Measurements from ENCODE around the gene STX1A.
"Not testable (repeated sequence)": the region's sequence is repeated elsewhere in the genome, so short reads cannot be mapped to it uniquely, and the experiment has no call there.

The STX1A gene

DNA sequence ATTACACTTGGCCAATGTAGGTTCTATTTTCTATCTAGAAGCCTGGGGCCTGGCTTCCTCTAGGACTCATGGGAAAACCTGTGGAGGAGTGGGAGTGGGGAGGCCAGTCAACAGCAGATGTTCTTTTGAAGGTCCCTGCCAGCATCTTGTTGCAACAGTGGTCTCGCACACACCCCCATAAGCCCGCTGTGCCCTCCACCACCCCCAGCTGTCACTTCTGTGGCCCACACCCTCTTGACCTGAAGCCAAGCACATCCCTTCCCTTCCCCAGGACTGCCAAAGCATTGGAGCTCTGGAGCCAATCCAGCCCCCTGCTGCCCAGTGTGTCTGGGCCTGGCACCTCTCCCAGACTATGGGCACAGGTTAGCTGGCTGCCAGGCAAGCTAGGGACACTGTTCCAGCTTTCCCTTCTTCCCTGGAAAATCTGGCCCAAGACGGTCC is 1.9 kb upstream of the STX1A start:
- H3K4me3 ChIP-seq (ENCODE audit: low read length) = no peak overlapping the region
- WGBS (ENCODE audit: insufficient coverage, insufficient read length) = no CpG with 5 or more reads among the region's 3 CpGs
- no peaks in the 10 kb centered on the region; the same call in 1 of the 2 replicates for H3K27me3 ChIP-seq (ENCODE audit: control insufficient read depth, insufficient read depth, low read length)
- H3K36me3 ChIP-seq (ENCODE audit: control insufficient read depth, insufficient read depth, low read length) = no peaks in the 10 kb centered on the region
- H3K9me3 ChIP-seq (ENCODE audit: control insufficient read depth, insufficient read depth, low read length) = no peaks in the 10 kb centered on the region
- DNase-seq (ENCODE audit: low read depth, low spot score) = no peak
- no peaks in the 10 kb centered on the region for H3K4me1 ChIP-seq (ENCODE audit: control insufficient read depth, insufficient read depth, low read length)
- H3K27ac ChIP-seq (ENCODE audit: low read length) = no peak overlapping the region

DNA sequence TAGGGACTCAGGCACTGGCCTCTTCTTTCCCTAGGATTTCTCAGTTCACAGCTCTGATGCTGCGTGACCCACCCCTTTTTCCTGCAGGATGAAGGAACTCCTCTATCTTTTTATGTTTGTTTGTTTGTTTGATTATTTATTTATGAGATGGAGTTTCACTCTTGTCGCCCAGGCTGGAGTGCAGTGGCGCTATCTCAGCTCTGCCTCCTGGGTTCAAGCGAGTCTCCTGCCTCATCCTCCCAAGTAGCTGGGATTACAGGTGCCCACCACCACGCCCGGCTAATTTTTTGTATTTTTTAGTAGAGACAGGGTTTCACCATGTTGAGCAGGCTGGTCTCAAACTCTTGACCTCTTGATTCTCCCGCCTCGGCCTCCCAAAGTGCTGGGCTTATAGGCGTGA is 974 bp upstream of the STX1A start:
- not testable (repeated sequence) for H3K27ac ChIP-seq (ENCODE audit: low read length); H3K9me3 ChIP-seq (ENCODE audit: control insufficient read depth, insufficient read depth, low read length); H3K27me3 ChIP-seq (ENCODE audit: control insufficient read depth, insufficient read depth, low read length); DNase-seq (ENCODE audit: low read depth, low spot score); H3K4me1 ChIP-seq (ENCODE audit: control insufficient read depth, insufficient read depth, low read length); H3K36me3 ChIP-seq (ENCODE audit: control insufficient read depth, insufficient read depth, low read length); H3K4me3 ChIP-seq (ENCODE audit: low read length)
- no CpG with 5 or more reads among the region's 9 CpGs for WGBS (ENCODE audit: insufficient coverage, insufficient read length)

DNA sequence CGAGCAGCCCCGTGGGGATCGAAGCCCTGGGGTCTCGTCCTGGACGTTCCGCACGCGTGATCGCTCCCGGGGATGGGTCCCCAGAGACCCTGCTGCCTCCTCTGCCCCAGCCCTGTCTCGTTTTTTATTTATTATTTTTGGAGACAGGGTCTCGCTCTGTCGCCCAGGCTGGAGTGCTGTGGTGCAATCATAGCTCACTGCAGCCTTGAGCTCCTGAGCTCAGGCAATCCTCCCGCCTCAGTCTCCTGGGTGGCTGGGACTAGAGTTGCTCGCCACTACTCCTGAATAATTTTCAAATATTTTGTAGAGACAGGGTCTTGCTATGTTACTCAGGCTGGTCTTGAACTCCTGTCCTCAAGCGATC is 319 bp upstream of the STX1A start:
- Histone ChIP-seq H3K27me3 (ENCODE audit: control insufficient read depth, insufficient read depth, low read length) (no peaks in the 10 kb centered on the region; the same call in 1 of the 2 replicates), H3K27ac (ENCODE audit: low read length) (no peak overlapping the region), H3K36me3 (ENCODE audit: control insufficient read depth, insufficient read depth, low read length) (no peaks in the 10 kb centered on the region), H3K9me3 (ENCODE audit: control insufficient read depth, insufficient read depth, low read length) (no peaks in the 10 kb centered on the region), H3K4me3 (ENCODE audit: low read length) (peak overlapping the region; percentile 43; the same call in 1 of the 2 replicates), H3K4me1 (ENCODE audit: control insufficient read depth, insufficient read depth, low read length) (no peaks in the 10 kb centered on the region)
- no peak for DNase-seq (ENCODE audit: low read depth, low spot score)
- WGBS (ENCODE audit: insufficient coverage, insufficient read length) = no CpG with 5 or more reads among the region's 16 CpGs

DNA sequence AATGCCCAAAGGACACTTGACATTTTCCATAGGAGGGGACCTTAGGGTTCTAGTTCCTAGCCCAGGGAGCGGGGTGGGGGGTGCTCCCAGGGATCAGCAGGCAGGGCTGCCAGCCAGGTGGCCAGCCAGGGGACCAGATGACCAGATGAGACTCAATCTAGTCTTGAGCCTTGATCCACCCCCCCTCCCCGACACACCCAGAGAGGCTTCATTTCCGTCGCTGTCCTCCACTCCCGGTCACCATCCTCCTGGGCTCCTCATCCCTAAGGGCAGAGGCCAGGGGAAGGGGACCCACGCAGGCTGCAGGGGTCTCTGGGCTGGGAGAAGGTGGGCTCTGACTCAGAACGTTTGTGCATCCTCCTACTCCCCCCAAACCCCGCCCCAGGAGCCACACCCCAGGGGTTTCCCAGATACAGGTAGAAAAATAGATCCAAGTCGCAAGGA is 1.0 kb downstream of the STX1A start:
- DNase-seq (ENCODE audit: low read depth, low spot score) = no peak
- Histone ChIP-seq H3K9me3 (ENCODE audit: control insufficient read depth, insufficient read depth, low read length) (no peaks in the 10 kb centered on the region), H3K27ac (ENCODE audit: low read length) (no peak overlapping the region), H3K4me3 (ENCODE audit: low read length) (peak overlapping the region; percentile 91; the same call in 1 of the 2 replicates), H3K36me3 (ENCODE audit: control insufficient read depth, insufficient read depth, low read length) (no peaks in the 10 kb centered on the region), H3K27me3 (ENCODE audit: control insufficient read depth, insufficient read depth, low read length) (no peaks in the 10 kb centered on the region; the same call in 1 of the 2 replicates), H3K4me1 (ENCODE audit: control insufficient read depth, insufficient read depth, low read length) (no peaks in the 10 kb centered on the region)
- WGBS (ENCODE audit: insufficient coverage, insufficient read length) = no CpG with 5 or more reads among the region's 9 CpGs

DNA sequence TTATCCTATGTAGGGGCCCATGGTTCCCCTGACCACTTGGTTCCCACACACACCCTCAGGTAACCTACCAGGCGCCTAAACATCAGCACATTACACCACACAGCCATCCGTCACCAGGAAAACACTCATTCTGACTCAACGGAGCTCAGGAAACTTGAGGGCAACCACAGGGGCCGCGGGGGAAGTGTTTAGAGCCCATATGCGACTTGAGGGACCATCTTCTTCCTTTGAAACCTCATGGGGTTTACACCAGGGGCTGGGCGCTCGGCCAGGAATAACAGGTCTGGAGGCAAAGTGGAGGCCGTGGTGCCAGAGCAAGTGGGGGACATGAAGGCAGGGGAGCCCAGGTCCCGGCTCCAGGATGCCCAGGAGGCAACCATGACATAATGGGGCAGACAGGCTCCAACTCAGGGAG is 1.5 kb downstream of the STX1A start:
- H3K4me1 ChIP-seq (ENCODE audit: control insufficient read depth, insufficient read depth, low read length) = no peaks in the 10 kb centered on the region
- H3K4me3 ChIP-seq (ENCODE audit: low read length) = no peak overlapping the region
- WGBS (ENCODE audit: insufficient coverage, insufficient read length) = no CpG with 5 or more reads among the region's 10 CpGs
- H3K9me3 ChIP-seq (ENCODE audit: control insufficient read depth, insufficient read depth, low read length) = no peaks in the 10 kb centered on the region
- no peak overlapping the region for H3K27ac ChIP-seq (ENCODE audit: low read length)
- H3K27me3 ChIP-seq (ENCODE audit: control insufficient read depth, insufficient read depth, low read length) = no peaks in the 10 kb centered on the region; the same call in 1 of the 2 replicates
- DNase-seq (ENCODE audit: low read depth, low spot score) = no peak
- no peaks in the 10 kb centered on the region for H3K36me3 ChIP-seq (ENCODE audit: control insufficient read depth, insufficient read depth, low read length)

DNA sequence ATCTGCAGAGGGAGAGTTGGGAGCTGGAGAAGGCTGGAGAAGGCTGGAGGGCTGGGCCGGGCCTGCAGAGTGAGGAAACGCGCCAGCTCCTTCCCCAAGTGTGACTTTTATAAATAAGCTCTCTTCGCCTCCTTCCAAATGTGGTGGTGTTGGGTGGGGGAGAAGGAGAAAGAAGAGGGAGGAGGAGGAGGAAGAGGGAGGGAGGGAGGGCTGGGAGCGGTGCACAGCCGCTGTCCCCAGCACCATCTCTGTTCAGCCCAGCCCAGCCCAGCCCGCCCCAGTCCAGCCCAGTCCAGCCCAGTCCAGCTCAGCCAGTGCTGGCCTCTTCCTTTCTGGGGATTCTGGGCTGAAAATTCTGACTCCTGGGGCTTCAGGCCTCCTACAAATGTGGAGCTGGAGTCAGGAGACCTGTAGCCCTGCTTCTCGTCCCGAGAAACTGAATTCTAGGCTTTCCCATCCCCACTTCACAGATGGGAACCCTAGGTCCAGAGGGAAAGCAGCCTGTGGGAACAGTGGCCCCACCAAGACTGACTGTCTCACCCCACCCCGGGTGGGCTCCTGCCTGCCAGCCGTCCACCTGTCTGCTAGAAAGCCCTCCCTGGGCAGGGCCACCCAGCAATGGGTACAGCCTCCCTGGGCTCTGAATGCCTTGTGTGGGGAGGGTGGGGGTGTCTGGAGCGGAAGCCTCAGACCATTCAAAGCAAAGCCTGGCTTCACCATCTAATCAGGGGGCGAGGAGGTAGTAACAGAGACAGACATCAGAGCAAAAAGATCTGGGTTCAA is 2.3 kb downstream of the STX1A start:
- Histone ChIP-seq H3K27ac (ENCODE audit: low read length) (no peak overlapping the region), H3K9me3 (ENCODE audit: control insufficient read depth, insufficient read depth, low read length) (no peaks in the 10 kb centered on the region), H3K4me1 (ENCODE audit: control insufficient read depth, insufficient read depth, low read length) (no peaks in the 10 kb centered on the region), H3K4me3 (ENCODE audit: low read length) (no peak overlapping the region), H3K36me3 (ENCODE audit: control insufficient read depth, insufficient read depth, low read length) (no peaks in the 10 kb centered on the region), H3K27me3 (ENCODE audit: control insufficient read depth, insufficient read depth, low read length) (no peaks in the 10 kb centered on the region; the same call in 1 of the 2 replicates)
- no CpG with 5 or more reads among the region's 13 CpGs for WGBS (ENCODE audit: insufficient coverage, insufficient read length)
- DNase-seq (ENCODE audit: low read depth, low spot score) = no peak

DNA sequence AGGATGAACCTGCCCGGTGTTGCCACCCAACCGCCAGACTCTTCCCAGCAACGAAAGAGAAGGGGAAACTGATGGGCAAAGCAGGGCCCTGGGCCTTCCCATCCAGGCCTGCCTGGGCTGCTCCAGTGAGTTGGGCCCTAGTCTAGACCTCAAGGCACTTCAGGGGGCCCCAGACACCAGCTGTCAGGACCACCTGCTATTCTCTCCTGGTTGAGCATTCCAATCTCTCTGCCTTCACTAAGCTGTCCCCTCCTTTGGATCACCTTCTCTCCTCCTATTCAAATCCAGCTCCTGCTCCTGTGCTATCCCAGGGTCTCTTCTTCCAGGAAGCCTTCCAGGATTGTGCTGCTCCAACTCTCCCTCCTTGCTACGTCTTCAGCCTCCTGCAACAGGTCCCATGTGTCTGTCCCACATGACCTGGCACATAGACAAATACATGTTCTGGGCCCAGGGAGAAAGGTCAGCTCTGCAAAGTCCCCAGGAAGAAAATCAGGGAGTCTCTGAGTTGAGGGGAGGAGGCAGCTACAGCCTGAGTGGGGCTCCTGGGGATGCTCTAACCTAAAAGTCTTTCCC is 3.1 kb downstream of the STX1A start:
- no peaks in the 10 kb centered on the region for H3K36me3 ChIP-seq (ENCODE audit: control insufficient read depth, insufficient read depth, low read length)
- no peaks in the 10 kb centered on the region; the same call in 1 of the 2 replicates for H3K27me3 ChIP-seq (ENCODE audit: control insufficient read depth, insufficient read depth, low read length)
- H3K27ac ChIP-seq (ENCODE audit: low read length) = no peak overlapping the region
- H3K4me1 ChIP-seq (ENCODE audit: control insufficient read depth, insufficient read depth, low read length) = no peaks in the 10 kb centered on the region
- no CpG with 5 or more reads among the region's 4 CpGs for WGBS (ENCODE audit: insufficient coverage, insufficient read length)
- no peak overlapping the region for H3K4me3 ChIP-seq (ENCODE audit: low read length)
- no peak for DNase-seq (ENCODE audit: low read depth, low spot score)
- no peaks in the 10 kb centered on the region for H3K9me3 ChIP-seq (ENCODE audit: control insufficient read depth, insufficient read depth, low read length)

DNA sequence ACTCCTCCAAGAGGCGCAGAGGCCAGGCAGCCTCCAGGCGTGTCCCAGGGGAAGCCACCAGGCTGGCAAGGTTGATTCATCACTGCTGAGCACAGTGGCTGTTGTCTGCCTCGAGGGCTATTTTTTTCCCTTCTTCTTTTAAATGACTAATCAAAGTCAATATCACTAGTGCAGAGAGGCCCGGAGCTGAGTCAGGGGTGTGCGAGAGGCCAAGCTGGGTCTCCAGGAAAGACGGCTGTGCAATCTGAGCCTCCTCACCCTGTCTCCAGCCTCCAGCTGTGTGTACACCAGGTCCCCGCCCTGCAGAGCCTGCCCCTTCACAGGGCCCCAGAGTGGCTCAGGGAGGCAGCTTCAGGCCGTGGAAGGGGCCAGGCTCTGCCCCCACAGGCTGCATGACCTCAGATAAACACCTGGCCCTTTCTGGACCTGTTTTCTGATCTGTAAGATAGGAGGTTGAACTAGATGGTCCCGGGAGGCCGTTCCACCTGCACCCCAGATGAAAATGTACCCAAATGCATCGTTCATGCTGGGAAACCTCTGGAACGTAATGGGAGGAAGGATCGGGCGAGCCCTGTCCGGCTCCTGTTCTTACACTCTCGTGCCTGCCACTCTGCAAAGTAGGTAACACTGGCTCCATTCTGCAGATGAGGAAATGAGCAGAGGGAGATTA is 3.7 kb downstream of the STX1A start:
- WGBS (ENCODE audit: insufficient coverage, insufficient read length) = no CpG with 5 or more reads among the region's 16 CpGs
- no peaks in the 10 kb centered on the region for H3K9me3 ChIP-seq (ENCODE audit: control insufficient read depth, insufficient read depth, low read length)
- no peaks in the 10 kb centered on the region; the same call in 1 of the 2 replicates for H3K27me3 ChIP-seq (ENCODE audit: control insufficient read depth, insufficient read depth, low read length)
- no peaks in the 10 kb centered on the region for H3K36me3 ChIP-seq (ENCODE audit: control insufficient read depth, insufficient read depth, low read length)
- no peak overlapping the region for H3K4me3 ChIP-seq (ENCODE audit: low read length)
- no peaks in the 10 kb centered on the region for H3K4me1 ChIP-seq (ENCODE audit: control insufficient read depth, insufficient read depth, low read length)
- DNase-seq (ENCODE audit: low read depth, low spot score) = no peak
- H3K27ac ChIP-seq (ENCODE audit: low read length) = no peak overlapping the region

DNA sequence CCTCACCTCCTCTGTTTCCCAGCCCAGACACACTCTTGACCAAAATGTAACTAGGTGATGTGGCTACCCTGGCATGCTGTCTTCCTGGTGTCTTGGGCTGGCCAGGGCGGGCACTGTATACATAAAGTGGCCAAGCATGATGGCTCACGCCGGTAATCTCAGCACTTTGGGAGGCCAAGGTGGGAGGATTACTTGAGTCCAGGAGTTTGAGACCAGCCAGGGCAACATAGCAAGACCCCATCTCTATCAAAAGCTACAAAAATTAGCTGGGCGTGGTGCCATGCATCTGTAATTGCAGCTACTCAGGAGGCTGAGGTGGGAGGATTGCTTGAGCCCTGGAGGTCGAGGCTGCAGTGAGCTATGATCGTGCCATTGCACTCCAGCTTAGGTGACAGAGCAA is 6.2 kb downstream of the STX1A start:
- not testable (repeated sequence) for DNase-seq (ENCODE audit: low read depth, low spot score); H3K27me3 ChIP-seq (ENCODE audit: control insufficient read depth, insufficient read depth, low read length); H3K27ac ChIP-seq (ENCODE audit: low read length)

DNA sequence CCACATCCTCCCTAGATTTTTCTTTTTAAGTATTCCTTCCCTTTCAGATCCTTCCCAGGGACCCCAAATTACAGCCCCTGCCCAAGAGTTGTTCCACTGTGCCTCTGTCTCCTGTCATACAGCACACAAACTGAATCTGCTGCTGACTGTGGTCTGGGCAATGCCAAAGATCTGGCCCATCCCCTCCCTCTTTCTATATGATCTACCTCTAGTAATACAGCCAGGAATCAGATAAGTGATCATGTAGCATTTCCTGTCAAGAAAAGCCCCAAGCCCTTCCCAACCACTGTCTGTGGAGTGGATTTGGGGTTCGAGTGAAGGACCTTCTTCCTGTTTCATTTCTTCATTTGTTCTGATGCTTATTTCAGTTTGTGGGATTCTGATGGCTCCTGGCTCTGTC is 6.7 kb downstream of the STX1A start:
- no peaks in the 10 kb centered on the region; the same call in 1 of the 2 replicates for H3K4me1 ChIP-seq (ENCODE audit: control insufficient read depth, insufficient read depth, low read length)
- no CpG with 5 or more reads among the region's 1 CpG for WGBS (ENCODE audit: insufficient coverage, insufficient read length)

More for the DNA sequence above, 6.2 kb downstream of the STX1A start:
- H3K36me3 ChIP-seq (ENCODE audit: control insufficient read depth, insufficient read depth, low read length); H3K9me3 ChIP-seq (ENCODE audit: control insufficient read depth, insufficient read depth, low read length); H3K4me3 ChIP-seq (ENCODE audit: low read length); H3K4me1 ChIP-seq (ENCODE audit: control insufficient read depth, insufficient read depth, low read length): not testable (repeated sequence)
- no CpG with 5 or more reads among the region's 6 CpGs for WGBS (ENCODE audit: insufficient coverage, insufficient read length)

More for the DNA sequence above, 6.7 kb downstream of the STX1A start:
- H3K27ac ChIP-seq (ENCODE audit: low read length) = no peak overlapping the region
- H3K27me3 ChIP-seq (ENCODE audit: control insufficient read depth, insufficient read depth, low read length) = no peaks in the 10 kb centered on the region
- no peaks in the 10 kb centered on the region for H3K9me3 ChIP-seq (ENCODE audit: control insufficient read depth, insufficient read depth, low read length)
- H3K4me3 ChIP-seq (ENCODE audit: low read length) = no peak overlapping the region
- DNase-seq (ENCODE audit: low read depth, low spot score) = no peak
- no peaks in the 10 kb centered on the region for H3K36me3 ChIP-seq (ENCODE audit: control insufficient read depth, insufficient read depth, low read length)
